ENCODE data around the gene OR2C1. TPM values are rescaled to one million over a fixed set of nuclear protein-coding genes. Genes with fewer than 3 reads are reported as not detected.
A peak's percentile ranks its signal among the peaks of the same experiment; 100 is the strongest.

OR2C1 gene
- polyA plus RNA-seq (2013, experiment 1 of 2): not detected
- polyA plus RNA-seq (2013, experiment 2 of 2): 0.20 TPM

GRCh38 chr16:3355589-3355988 is at the start of gene OR2C1:
OR2C1 (plus strand) TSS chr16:3355889; CDS start chr16:3355941, 52 bp downstream.
- 59 to 62% methylated on average over 2 to 3 of the region's 3 CpGs for WGBS, 2 experiments (ENCODE audit: insufficient coverage in 2 of 2)
- H3K4me3 ChIP-seq (ENCODE audit: extremely low read depth, insufficient read depth, low read length, poor library complexity, severe bottlenecking): no peak within 1 kb of the TSS
- no peak within 1 kb of the TSS for H3K27ac ChIP-seq (ENCODE audit: low read depth, low read length, severe bottlenecking)
- H3K36me3 ChIP-seq (ENCODE audit: control insufficient read depth, insufficient read depth, low read length): no peaks in the 10 kb centered on the region
- H3K4me1 ChIP-seq (ENCODE audit: control insufficient read depth, insufficient read depth, low read length, poor library complexity, severe bottlenecking): no peaks in the 10 kb centered on the region
- H3K9me3 ChIP-seq (ENCODE audit: control insufficient read depth, low read length): no peaks in the 10 kb centered on the region

- H3K36me3 ChIP-seq (ENCODE audit: control insufficient read depth, insufficient read depth, low read length): peaks cover 68% of the 10 kb centered on the region
- WGBS, 2 experiments (ENCODE audit: insufficient coverage in 2 of 2): 72 to 78% methylated on average over 7 to 9 of the region's 11 CpGs
- H3K27ac ChIP-seq (ENCODE audit: low read depth, low read length, severe bottlenecking): no peak overlapping the region
- no peaks in the 10 kb centered on the region for H3K4me1 ChIP-seq (ENCODE audit: control insufficient read depth, insufficient read depth, low read length, poor library complexity, severe bottlenecking)
- peaks cover 65% of the 10 kb centered on the region for H3K9me3 ChIP-seq (ENCODE audit: control insufficient read depth, low read length)
- peak overlapping the region; percentile 69 for H3K4me3 ChIP-seq (ENCODE audit: extremely low read depth, insufficient read depth, low read length, poor library complexity, severe bottlenecking)
Measured at GRCh38 chr16:3306078-3306477, 49.6 kb upstream of the OR2C1 start.

- Histone ChIP-seq H3K4me3 (ENCODE audit: extremely low read depth, insufficient read depth, low read length, poor library complexity, severe bottlenecking) (no peak overlapping the region), H3K9me3 (ENCODE audit: control insufficient read depth, low read length) (peaks cover 83% of the 10 kb centered on the region), H3K27ac (ENCODE audit: low read depth, low read length, severe bottlenecking) (no peak overlapping the region), H3K36me3 (ENCODE audit: control insufficient read depth, insufficient read depth, low read length) (peaks cover 99% of the 10 kb centered on the region), H3K4me1 (ENCODE audit: control insufficient read depth, insufficient read depth, low read length, poor library complexity, severe bottlenecking) (no peaks in the 10 kb centered on the region)
- 94 to 97% methylated on average over 3 of the region's 4 CpGs for WGBS, 2 experiments (ENCODE audit: insufficient coverage in 2 of 2)
Measured at GRCh38 chr16:3311496-3311895, 44.2 kb upstream of the OR2C1 start.

GRCh38 chr16:3317315-3317999 is 38.2 kb upstream of the OR2C1 start:
- H3K9me3 ChIP-seq (ENCODE audit: control insufficient read depth, low read length): peaks cover 80% of the 10 kb centered on the region
- no peaks in the 10 kb centered on the region for H3K4me1 ChIP-seq (ENCODE audit: control insufficient read depth, insufficient read depth, low read length, poor library complexity, severe bottlenecking)
- peaks cover 68% of the 10 kb centered on the region for H3K36me3 ChIP-seq (ENCODE audit: control insufficient read depth, insufficient read depth, low read length)
- 80 to 94% methylated on average over 1 to 2 of the region's 3 CpGs for WGBS, 2 experiments (ENCODE audit: insufficient coverage in 2 of 2)
- H3K4me3 ChIP-seq (ENCODE audit: extremely low read depth, insufficient read depth, low read length, poor library complexity, severe bottlenecking): no peak overlapping the region
- H3K27ac ChIP-seq (ENCODE audit: low read depth, low read length, severe bottlenecking): no peak overlapping the region

- WGBS, 2 experiments (ENCODE audit: insufficient coverage in 2 of 2): 50 to 79% methylated on average over 1 to 2 of the region's 2 CpGs
- no peaks in the 10 kb centered on the region for H3K4me1 ChIP-seq (ENCODE audit: control insufficient read depth, insufficient read depth, low read length, poor library complexity, severe bottlenecking)
- no peak overlapping the region for H3K27ac ChIP-seq (ENCODE audit: low read depth, low read length, severe bottlenecking)
- no peak overlapping the region for H3K4me3 ChIP-seq (ENCODE audit: extremely low read depth, insufficient read depth, low read length, poor library complexity, severe bottlenecking)
- peaks cover 24% of the 10 kb centered on the region for H3K36me3 ChIP-seq (ENCODE audit: control insufficient read depth, insufficient read depth, low read length)
- peaks cover 41% of the 10 kb centered on the region for H3K9me3 ChIP-seq (ENCODE audit: control insufficient read depth, low read length)
Measured at GRCh38 chr16:3321816-3322215, 33.9 kb upstream of the OR2C1 start.

- WGBS, 2 experiments (ENCODE audit: insufficient coverage in 2 of 2): 72 to 75% methylated on average over 3 to 4 of the region's 4 CpGs
- Histone ChIP-seq H3K4me1 (ENCODE audit: control insufficient read depth, insufficient read depth, low read length, poor library complexity, severe bottlenecking) (no peaks in the 10 kb centered on the region), H3K36me3 (ENCODE audit: control insufficient read depth, insufficient read depth, low read length) (no peaks in the 10 kb centered on the region)
Measured at GRCh38 chr16:3327514-3327913, 28.2 kb upstream of the OR2C1 start.

GRCh38 chr16:3328104-3328503 is 27.6 kb upstream of the OR2C1 start:
- Histone ChIP-seq H3K27ac (ENCODE audit: low read depth, low read length, severe bottlenecking) (no peak overlapping the region), H3K4me3 (ENCODE audit: extremely low read depth, insufficient read depth, low read length, poor library complexity, severe bottlenecking) (no peak overlapping the region), H3K36me3 (ENCODE audit: control insufficient read depth, insufficient read depth, low read length) (no peaks in the 10 kb centered on the region), H3K9me3 (ENCODE audit: control insufficient read depth, low read length) (no peaks in the 10 kb centered on the region), H3K4me1 (ENCODE audit: control insufficient read depth, insufficient read depth, low read length, poor library complexity, severe bottlenecking) (no peaks in the 10 kb centered on the region)
- WGBS, 2 experiments (ENCODE audit: insufficient coverage in 2 of 2): 58 to 73% methylated on average over 1 of the region's 3 CpGs

More at GRCh38 chr16:3327514-3327913, 28.2 kb upstream of the OR2C1 start:
- Histone ChIP-seq H3K4me3 (ENCODE audit: extremely low read depth, insufficient read depth, low read length, poor library complexity, severe bottlenecking) (no peak overlapping the region), H3K27ac (ENCODE audit: low read depth, low read length, severe bottlenecking) (no peak overlapping the region), H3K9me3 (ENCODE audit: control insufficient read depth, low read length) (no peaks in the 10 kb centered on the region)

- WGBS, 2 experiments (ENCODE audit: insufficient coverage in 2 of 2): 54 to 73% methylated on average over 2 of the region's 2 CpGs
- Histone ChIP-seq H3K4me3 (ENCODE audit: extremely low read depth, insufficient read depth, low read length, poor library complexity, severe bottlenecking) (no peak overlapping the region), H3K27ac (ENCODE audit: low read depth, low read length, severe bottlenecking) (no peak overlapping the region), H3K9me3 (ENCODE audit: control insufficient read depth, low read length) (no peaks in the 10 kb centered on the region), H3K36me3 (ENCODE audit: control insufficient read depth, insufficient read depth, low read length) (no peaks in the 10 kb centered on the region), H3K4me1 (ENCODE audit: control insufficient read depth, insufficient read depth, low read length, poor library complexity, severe bottlenecking) (no peaks in the 10 kb centered on the region)
Measured at GRCh38 chr16:3328643-3329042, 27.0 kb upstream of the OR2C1 start.

- no peaks in the 10 kb centered on the region for H3K4me1 ChIP-seq (ENCODE audit: control insufficient read depth, insufficient read depth, low read length, poor library complexity, severe bottlenecking)
- no peak overlapping the region for H3K4me3 ChIP-seq (ENCODE audit: extremely low read depth, insufficient read depth, low read length, poor library complexity, severe bottlenecking)
- WGBS, 2 experiments (ENCODE audit: insufficient coverage in 2 of 2): 58 to 100% methylated on average over 1 to 2 of the region's 2 CpGs
- no peak overlapping the region for H3K27ac ChIP-seq (ENCODE audit: low read depth, low read length, severe bottlenecking)
- H3K36me3 ChIP-seq (ENCODE audit: control insufficient read depth, insufficient read depth, low read length): no peaks in the 10 kb centered on the region
- no peaks in the 10 kb centered on the region for H3K9me3 ChIP-seq (ENCODE audit: control insufficient read depth, low read length)
Measured at GRCh38 chr16:3346041-3346440, 9.6 kb upstream of the OR2C1 start.

- H3K36me3 ChIP-seq (ENCODE audit: control insufficient read depth, insufficient read depth, low read length): no peaks in the 10 kb centered on the region
- no peak overlapping the region for H3K4me3 ChIP-seq (ENCODE audit: extremely low read depth, insufficient read depth, low read length, poor library complexity, severe bottlenecking)
- no peak overlapping the region for H3K27ac ChIP-seq (ENCODE audit: low read depth, low read length, severe bottlenecking)
- WGBS, 2 experiments (ENCODE audit: insufficient coverage in 2 of 2): 82 to 86% methylated on average over 1 to 4 of the region's 10 CpGs
- H3K4me1 ChIP-seq (ENCODE audit: control insufficient read depth, insufficient read depth, low read length, poor library complexity, severe bottlenecking): no peaks in the 10 kb centered on the region
- H3K9me3 ChIP-seq (ENCODE audit: control insufficient read depth, low read length): no peaks in the 10 kb centered on the region
Measured at GRCh38 chr16:3347586-3347985, 8.1 kb upstream of the OR2C1 start.

- no peaks in the 10 kb centered on the region for H3K9me3 ChIP-seq (ENCODE audit: control insufficient read depth, low read length)
- WGBS, 2 experiments (ENCODE audit: insufficient coverage in 2 of 2): 76 to 94% methylated on average over 2 to 3 of the region's 4 CpGs
- no peak overlapping the region for H3K27ac ChIP-seq (ENCODE audit: low read depth, low read length, severe bottlenecking)
- H3K4me3 ChIP-seq (ENCODE audit: extremely low read depth, insufficient read depth, low read length, poor library complexity, severe bottlenecking): no peak overlapping the region
- no peaks in the 10 kb centered on the region for H3K36me3 ChIP-seq (ENCODE audit: control insufficient read depth, insufficient read depth, low read length)
- no peaks in the 10 kb centered on the region for H3K4me1 ChIP-seq (ENCODE audit: control insufficient read depth, insufficient read depth, low read length, poor library complexity, severe bottlenecking)
Measured at GRCh38 chr16:3348547-3349167, 7.0 kb upstream of the OR2C1 start.

Measured in mesodermal cell (in vitro differentiated cells).